Colonic mucosa (tissue), 4 donors: Measurements from ENCODE around the gene BOK. TPM values are rescaled to one million over a fixed set of nuclear protein-coding genes. Genes with fewer than 3 reads are reported as not detected.

ENCODE experiments used
- DNase-seq: peaks from one replicate; pipeline ENCODE4 v3.0.0-alpha.2; 2020
- H3K27ac ChIP-seq: fragments of 200-600 bp; one replicate; pipeline ENCODE4 v1.8.0; 2021
- H3K27me3 ChIP-seq: fragments of 200-600 bp; one replicate; pipeline ENCODE4 v1.8.0; 2021
- H3K36me3 ChIP-seq: fragments of 200-600 bp; one replicate; pipeline ENCODE4 v1.8.0; 2021
- H3K4me1 ChIP-seq: fragments of 200-600 bp; one replicate; pipeline ENCODE4 v1.8.0; 2021; ENCODE audit warnings: mild to moderate bottlenecking
- H3K4me3 ChIP-seq: fragments of 200-600 bp; one replicate; pipeline ENCODE4 v1.8.0; 2021
- H3K9ac ChIP-seq, 2 donors: one replicate each; pipeline ENCODE4 v1.7.0; 2013; ENCODE audit warnings: control low read depth in 2 of 2, low read depth in 2 of 2, low read length in 2 of 2
- H3K9me3 ChIP-seq: fragments of 200-600 bp; one replicate; pipeline ENCODE4 v1.8.0; 2021
- intact Hi-C: fragments of 100-400 bp; cut with DNase I; formaldehyde crosslinking; loops from one replicate; pipeline ENCODE4 v1.14.1; 2022
- total RNA-seq, 2 donors: library from RNA; stranded (reverse); fragmentation: NEBNext Ultra II Directional in 1 of 2; extraction: Animal tissue kit (Norgen Biotek cat#: 25700) in 1 of 2; gene quantifications; one replicate each; pipeline ENCODE4 v1.2.1, GENCODE V29; 2021
- TF ChIP-seq, protein P1 (sequence below): fragments of 200-600 bp; IDR thresholded peaks from one replicate; pipeline ENCODE4 v1.8.0; 2022; ENCODE audit warnings: antibody characterized with exemption, mild to moderate bottlenecking
- donor health status: healthy.
- donor health status: DM: no; HTN: no; CAD: no.
- donor health status: DM: no; HTN: no; CAD: no.

Gene BOK
- total RNA-seq, 2 donors from 2014 or later, result 8.3 to 14.1 TPM

DNA sequence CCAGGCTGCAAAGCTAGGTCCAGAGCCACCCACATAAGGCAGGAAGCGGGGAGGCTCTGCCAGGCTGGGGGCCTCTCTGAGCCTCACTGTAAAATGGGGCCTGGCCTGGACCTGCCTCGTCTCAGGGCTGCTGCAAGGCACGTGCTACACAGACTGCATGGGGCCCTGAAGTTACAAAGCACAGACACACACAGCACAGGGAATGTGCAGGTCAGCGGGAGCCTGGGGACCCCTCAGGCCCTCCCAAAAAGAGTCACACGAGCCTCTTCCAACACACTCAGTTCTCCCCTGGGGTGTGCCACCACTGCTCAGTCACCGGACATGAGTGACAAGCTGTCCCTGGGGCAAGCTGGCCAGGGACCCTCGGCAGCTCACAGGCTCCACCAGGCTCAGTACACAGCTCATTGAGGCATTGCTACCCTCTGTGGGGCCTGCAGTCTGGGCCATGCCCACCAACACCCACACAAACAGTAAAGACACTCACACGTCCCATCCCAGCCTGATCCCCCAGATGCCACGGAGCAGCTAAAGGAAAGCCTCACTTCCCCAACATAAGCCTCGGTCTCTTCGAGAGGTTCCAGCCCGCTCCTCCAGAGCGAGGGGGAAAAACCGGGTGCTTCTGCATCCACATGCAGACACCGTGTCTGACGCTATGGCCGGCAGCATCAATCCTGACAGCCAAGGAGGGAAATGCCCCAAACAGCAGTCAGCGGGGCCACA is 33.7 kb downstream of the BOK start:
- Histone ChIP-seq H3K4me3 (no peak overlapping the region), H3K27ac (no peak overlapping the region), H3K36me3 (peaks cover 5% of the 10 kb centered on the region), H3K4me1 (no peaks in the 10 kb centered on the region), H3K9me3 (no peaks in the 10 kb centered on the region), H3K27me3 (no peaks in the 10 kb centered on the region), H3K9ac (no peak overlapping the region)
- intact Hi-C loops, result no loop called here
- TF ChIP-seq, protein P1, sequence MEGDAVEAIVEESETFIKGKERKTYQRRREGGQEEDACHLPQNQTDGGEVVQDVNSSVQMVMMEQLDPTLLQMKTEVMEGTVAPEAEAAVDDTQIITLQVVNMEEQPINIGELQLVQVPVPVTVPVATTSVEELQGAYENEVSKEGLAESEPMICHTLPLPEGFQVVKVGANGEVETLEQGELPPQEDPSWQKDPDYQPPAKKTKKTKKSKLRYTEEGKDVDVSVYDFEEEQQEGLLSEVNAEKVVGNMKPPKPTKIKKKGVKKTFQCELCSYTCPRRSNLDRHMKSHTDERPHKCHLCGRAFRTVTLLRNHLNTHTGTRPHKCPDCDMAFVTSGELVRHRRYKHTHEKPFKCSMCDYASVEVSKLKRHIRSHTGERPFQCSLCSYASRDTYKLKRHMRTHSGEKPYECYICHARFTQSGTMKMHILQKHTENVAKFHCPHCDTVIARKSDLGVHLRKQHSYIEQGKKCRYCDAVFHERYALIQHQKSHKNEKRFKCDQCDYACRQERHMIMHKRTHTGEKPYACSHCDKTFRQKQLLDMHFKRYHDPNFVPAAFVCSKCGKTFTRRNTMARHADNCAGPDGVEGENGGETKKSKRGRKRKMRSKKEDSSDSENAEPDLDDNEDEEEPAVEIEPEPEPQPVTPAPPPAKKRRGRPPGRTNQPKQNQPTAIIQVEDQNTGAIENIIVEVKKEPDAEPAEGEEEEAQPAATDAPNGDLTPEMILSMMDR, result no peak
- no peak for DNase-seq

DNA sequence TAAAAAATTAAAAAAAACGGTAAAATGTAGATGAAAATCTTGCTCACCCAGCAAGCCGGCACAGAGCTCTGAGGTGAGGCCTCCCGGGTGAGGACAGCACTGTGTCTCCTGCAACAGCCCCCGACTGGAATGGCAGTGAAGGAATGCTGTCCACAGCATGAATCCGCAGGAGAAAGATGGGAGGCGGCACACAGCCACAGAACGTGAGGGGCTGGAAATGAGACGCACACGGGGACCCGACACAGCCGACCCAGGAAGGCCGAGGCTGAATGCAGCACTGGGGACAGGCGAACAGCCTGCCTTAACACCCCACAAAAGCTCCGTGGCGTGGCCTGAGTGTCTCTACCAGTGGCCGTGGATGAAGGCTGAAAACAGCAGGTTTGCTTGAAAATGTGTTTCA is 34.7 kb downstream of the BOK start:
- Histone ChIP-seq H3K27ac (no peak overlapping the region), H3K4me3 (no peak overlapping the region), H3K9me3 (no peaks in the 10 kb centered on the region), H3K9ac (no peak overlapping the region), H3K36me3 (peaks cover 5% of the 10 kb centered on the region), H3K4me1 (no peaks in the 10 kb centered on the region), H3K27me3 (no peaks in the 10 kb centered on the region)
- TF ChIP-seq, protein P1, result no peak
- intact Hi-C loops, result no loop called here
- DNase-seq, result no peak

DNA sequence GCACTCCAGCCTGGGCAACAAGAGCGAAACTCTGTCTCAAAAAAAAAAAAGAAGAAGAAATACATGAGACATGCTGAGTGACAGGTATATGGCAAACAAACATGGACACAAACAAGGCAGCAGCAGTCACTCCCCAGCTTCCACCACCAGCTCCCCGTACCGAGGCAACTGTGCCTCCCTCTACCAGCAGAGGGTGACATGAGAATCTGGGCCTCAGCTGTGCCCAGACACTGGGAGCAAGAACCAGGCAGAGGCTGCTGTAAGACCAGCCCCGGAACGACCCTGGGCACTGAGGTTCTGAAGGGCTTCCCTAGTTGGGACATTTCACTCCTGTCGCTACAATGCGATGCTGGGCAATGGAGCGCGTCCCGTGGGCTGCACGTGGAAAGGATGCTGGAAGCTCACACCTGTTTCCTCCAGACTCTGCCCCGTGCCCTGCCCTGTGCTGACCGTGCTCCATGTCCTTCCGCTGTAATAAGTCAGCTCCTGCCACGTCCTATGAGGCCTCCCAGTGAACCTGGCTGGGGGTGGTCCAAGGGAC is 37.1 kb downstream of the BOK start:
- Histone ChIP-seq H3K9ac (no peak overlapping the region), H3K4me3 (no peak overlapping the region), H3K36me3 (peaks cover 5% of the 10 kb centered on the region), H3K4me1 (no peaks in the 10 kb centered on the region), H3K27ac (no peak overlapping the region), H3K27me3 (no peaks in the 10 kb centered on the region), H3K9me3 (no peaks in the 10 kb centered on the region)
- DNase-seq, result no peak
- intact Hi-C loops, result no loop called here
- TF ChIP-seq, protein P1, result no peak

DNA sequence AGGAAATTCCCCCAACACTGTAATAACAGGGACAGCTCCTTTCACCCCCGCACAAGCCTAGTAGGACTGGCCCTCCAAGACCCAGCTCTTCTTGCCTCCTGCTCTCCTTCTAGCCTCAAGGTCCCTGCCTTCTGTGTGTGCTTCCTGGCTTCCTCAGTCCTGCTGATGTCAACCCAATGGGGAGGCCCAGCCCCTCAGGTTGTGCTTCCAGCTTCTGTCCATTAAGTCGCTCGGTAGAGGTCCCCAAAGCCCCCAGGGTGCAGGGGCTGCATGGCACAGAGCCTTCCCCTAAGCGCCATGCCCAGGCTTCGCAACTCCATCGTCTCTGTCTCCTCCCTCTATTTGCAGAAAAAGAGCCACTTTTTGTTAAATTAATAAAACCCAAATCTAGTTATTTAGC is 39.0 kb downstream of the BOK start:
- no peaks in the 10 kb centered on the region for H3K9me3 ChIP-seq
- no peak overlapping the region for H3K9ac ChIP-seq
- no peaks in the 10 kb centered on the region for H3K27me3 ChIP-seq
- TF ChIP-seq, protein P1, result no peak
- no peak for DNase-seq
- H3K4me3 ChIP-seq, result no peak overlapping the region
- H3K36me3 ChIP-seq, result peaks cover 5% of the 10 kb centered on the region
- intact Hi-C loops, result no loop called here
- no peak overlapping the region for H3K27ac ChIP-seq
- no peaks in the 10 kb centered on the region for H3K4me1 ChIP-seq

DNA sequence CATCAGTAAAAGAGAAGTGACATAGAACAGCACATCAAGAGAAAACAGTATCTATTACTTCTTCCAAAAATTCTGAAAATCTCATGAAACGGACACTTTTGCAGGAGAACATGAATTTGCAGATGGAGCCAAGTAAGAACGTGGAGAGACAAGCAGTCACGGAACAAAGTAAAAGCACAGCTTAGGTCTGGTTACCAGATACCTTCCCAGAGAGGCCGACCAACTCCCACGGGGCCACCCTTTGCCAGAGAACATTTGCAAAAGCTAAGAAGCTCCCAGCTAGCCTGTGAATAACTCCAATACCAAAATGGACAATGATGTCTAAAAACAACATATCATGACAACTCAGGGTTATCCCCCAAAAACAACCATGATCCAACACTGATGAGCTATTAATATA is 39.5 kb downstream of the BOK start:
- no peak for DNase-seq
- intact Hi-C loops, result no loop called here
- TF ChIP-seq, protein P1, result no peak

More for the DNA sequence above, 39.5 kb downstream of the BOK start:
- Histone ChIP-seq H3K9me3 (no peaks in the 10 kb centered on the region), H3K9ac (no peak overlapping the region), H3K27ac (no peak overlapping the region), H3K36me3 (peaks cover 5% of the 10 kb centered on the region), H3K4me1 (no peaks in the 10 kb centered on the region), H3K27me3 (no peaks in the 10 kb centered on the region), H3K4me3 (no peak overlapping the region)
